ENCODE data around the gene FER.
A peak's percentile ranks its signal among the peaks of the same experiment; 100 is the strongest.

Gene FER

DNA sequence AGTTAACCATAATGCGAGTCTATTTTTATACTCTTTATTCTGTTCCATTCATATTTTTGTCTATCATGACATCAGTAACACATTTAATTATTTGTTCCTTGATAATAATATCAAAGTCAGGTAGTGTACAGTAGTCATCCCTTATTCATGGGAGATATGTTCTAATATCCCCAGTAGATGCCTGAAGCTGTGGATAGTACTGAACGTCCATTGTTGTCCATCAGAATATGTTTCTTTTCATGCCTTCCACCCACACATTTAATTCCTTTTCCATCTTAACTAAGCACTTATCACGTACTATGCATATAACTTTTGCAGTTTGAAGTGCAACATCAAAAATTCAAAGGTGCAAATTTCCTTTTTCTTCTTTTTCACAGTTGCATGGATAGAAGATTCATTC, 53.6 kb downstream of the FER start:
- no peak overlapping the region for H3K27ac ChIP-seq (ENCODE audit: low read length)
- no peaks in the 10 kb centered on the region for H3K27me3 ChIP-seq (ENCODE audit: low read depth, low read length)
- no peak overlapping the region for H3K4me3 ChIP-seq (ENCODE audit: low read depth in 1 of 2, low read length in 2 of 2)
- H3K36me3 ChIP-seq (ENCODE audit: control insufficient read depth in 1 of 2, insufficient read depth in 2 of 2, low read length in 2 of 2) = peaks cover 0 to 14% of the 10 kb centered on the region in 2 donors
- H3K4me1 ChIP-seq (ENCODE audit: control insufficient read depth in 1 of 2, insufficient read depth in 2 of 2, low read length in 2 of 2) = peaks cover 0 to 7% of the 10 kb centered on the region in 2 donors
- peaks cover 0 to 4% of the 10 kb centered on the region in 2 donors for H3K9me3 ChIP-seq (ENCODE audit: control insufficient read depth in 1 of 2, low read length in 2 of 2)

DNA sequence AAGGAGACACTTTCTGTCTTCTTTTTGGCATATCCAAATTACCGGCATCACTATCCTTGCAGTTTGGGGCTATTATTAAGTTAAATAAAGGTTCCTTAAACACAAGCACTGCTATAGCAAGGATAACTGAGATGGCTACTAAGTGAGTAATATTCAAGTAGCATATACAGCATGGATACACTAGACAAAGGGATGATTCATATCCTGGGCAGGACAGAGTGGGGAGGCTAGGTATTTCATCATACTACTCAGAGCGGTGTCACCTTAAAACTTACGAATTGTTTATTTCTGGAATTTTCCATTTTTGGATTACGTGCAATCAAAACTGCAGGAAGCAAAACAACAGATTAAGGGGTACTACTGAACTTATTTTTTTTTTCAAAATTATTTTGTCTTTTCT, 54.1 kb downstream of the FER start:
- H3K4me1 ChIP-seq (ENCODE audit: control insufficient read depth in 1 of 2, insufficient read depth in 2 of 2, low read length in 2 of 2) = peaks cover 0 to 7% of the 10 kb centered on the region in 2 donors
- no peak overlapping the region for H3K27ac ChIP-seq (ENCODE audit: low read length)
- H3K27me3 ChIP-seq (ENCODE audit: low read depth, low read length) = no peaks in the 10 kb centered on the region
- H3K9me3 ChIP-seq (ENCODE audit: control insufficient read depth in 1 of 2, low read length in 2 of 2) = peaks cover 0 to 4% of the 10 kb centered on the region in 2 donors
- peaks cover 0 to 14% of the 10 kb centered on the region in 2 donors for H3K36me3 ChIP-seq (ENCODE audit: control insufficient read depth in 1 of 2, insufficient read depth in 2 of 2, low read length in 2 of 2)
- no peak overlapping the region for H3K4me3 ChIP-seq (ENCODE audit: low read depth in 1 of 2, low read length in 2 of 2)

DNA sequence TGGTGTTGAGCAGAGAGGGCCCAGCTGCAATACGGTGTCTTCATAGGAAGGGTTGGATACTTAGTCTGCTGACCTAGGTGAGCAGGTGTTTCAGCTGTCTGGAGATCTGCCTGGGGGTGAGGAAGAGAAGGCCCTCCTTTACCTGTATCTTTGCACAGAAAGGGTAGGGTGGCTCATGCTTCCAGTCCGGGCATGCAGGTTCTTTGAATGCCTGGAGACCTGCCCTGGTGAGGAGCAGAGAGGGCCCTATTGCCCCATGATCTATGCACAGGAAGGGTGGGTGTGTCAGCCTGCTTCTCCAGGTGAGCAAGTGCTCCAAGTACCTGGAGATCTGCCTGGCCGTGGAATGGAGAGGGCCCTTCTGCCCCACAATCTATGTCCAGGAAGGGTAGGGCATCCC, 63.0 kb downstream of the FER start:
- H3K4me3 ChIP-seq (ENCODE audit: low read depth in 1 of 2, low read length in 2 of 2) = no peak overlapping the region
- no peaks in the 10 kb centered on the region for H3K36me3 ChIP-seq (ENCODE audit: control insufficient read depth in 1 of 2, insufficient read depth in 2 of 2, low read length in 2 of 2)

DNA sequence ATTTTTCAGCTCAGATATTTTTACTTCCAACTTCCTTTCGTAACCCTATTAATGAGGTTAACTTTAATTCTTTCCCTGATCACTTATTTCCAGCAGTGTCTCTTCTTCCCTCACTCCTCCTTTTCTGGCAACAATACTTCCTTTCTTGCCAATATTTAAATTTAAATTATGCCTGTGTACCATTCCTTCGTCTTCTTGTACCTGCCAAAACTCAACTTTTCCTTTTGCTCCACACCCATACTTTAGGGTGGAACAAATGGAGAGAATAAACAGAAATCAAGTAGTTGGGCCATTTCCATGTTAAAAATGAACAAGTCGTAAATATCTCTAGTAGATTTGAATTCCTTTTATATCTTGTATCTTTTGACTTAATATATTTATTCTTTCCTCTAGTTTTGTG, 66.0 kb downstream of the FER start:
- H3K4me1 ChIP-seq (ENCODE audit: control insufficient read depth in 1 of 2, insufficient read depth in 2 of 2, low read length in 2 of 2) = peaks cover 0 to 22% of the 10 kb centered on the region in 2 donors
- H3K27ac ChIP-seq (ENCODE audit: low read length) = no peak overlapping the region
- H3K9me3 ChIP-seq (ENCODE audit: control insufficient read depth in 1 of 2, low read length in 2 of 2) = peaks cover 0 to 3% of the 10 kb centered on the region in 2 donors
- H3K27me3 ChIP-seq (ENCODE audit: low read depth, low read length) = no peaks in the 10 kb centered on the region
- peak overlapping the region in 1 of 2 donors; percentile 2 for H3K4me3 ChIP-seq (ENCODE audit: low read depth in 1 of 2, low read length in 2 of 2)
- H3K36me3 ChIP-seq (ENCODE audit: control insufficient read depth in 1 of 2, insufficient read depth in 2 of 2, low read length in 2 of 2) = no peaks in the 10 kb centered on the region

More for the DNA sequence above, 63.0 kb downstream of the FER start:
- H3K4me1 ChIP-seq (ENCODE audit: control insufficient read depth in 1 of 2, insufficient read depth in 2 of 2, low read length in 2 of 2) = peaks cover 0 to 12% of the 10 kb centered on the region in 2 donors
- H3K27me3 ChIP-seq (ENCODE audit: low read depth, low read length) = no peaks in the 10 kb centered on the region
- peaks cover 0 to 3% of the 10 kb centered on the region in 2 donors for H3K9me3 ChIP-seq (ENCODE audit: control insufficient read depth in 1 of 2, low read length in 2 of 2)
- H3K27ac ChIP-seq (ENCODE audit: low read length) = no peak overlapping the region

DNA sequence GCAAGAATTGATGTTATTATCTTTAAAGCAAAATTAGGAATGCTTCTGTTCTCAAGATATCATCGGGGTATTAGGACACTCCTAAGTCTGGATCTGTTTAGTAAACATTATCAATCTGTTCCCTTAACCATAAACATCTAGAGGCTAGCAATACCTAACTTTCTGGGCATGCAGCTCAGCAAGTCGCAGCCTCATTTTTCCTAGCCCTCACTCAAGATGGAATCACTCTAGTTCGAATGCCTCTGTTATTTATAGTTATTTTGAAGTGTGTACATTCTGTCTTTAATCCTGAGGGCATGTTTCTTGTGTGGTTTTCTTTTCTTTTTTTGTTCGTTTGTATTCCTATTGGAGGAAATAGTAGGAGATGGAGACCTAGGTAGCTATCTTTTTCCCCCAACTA, 66.9 kb downstream of the FER start:
- Histone ChIP-seq H3K27ac (ENCODE audit: low read length) (no peak overlapping the region), H3K36me3 (ENCODE audit: control insufficient read depth in 1 of 2, insufficient read depth in 2 of 2, low read length in 2 of 2) (no peaks in the 10 kb centered on the region), H3K4me3 (ENCODE audit: low read depth in 1 of 2, low read length in 2 of 2) (no peak overlapping the region), H3K4me1 (ENCODE audit: control insufficient read depth in 1 of 2, insufficient read depth in 2 of 2, low read length in 2 of 2) (peaks cover 0 to 22% of the 10 kb centered on the region in 2 donors), H3K9me3 (ENCODE audit: control insufficient read depth in 1 of 2, low read length in 2 of 2) (peaks cover 0 to 3% of the 10 kb centered on the region in 2 donors), H3K27me3 (ENCODE audit: low read depth, low read length) (no peaks in the 10 kb centered on the region)

DNA sequence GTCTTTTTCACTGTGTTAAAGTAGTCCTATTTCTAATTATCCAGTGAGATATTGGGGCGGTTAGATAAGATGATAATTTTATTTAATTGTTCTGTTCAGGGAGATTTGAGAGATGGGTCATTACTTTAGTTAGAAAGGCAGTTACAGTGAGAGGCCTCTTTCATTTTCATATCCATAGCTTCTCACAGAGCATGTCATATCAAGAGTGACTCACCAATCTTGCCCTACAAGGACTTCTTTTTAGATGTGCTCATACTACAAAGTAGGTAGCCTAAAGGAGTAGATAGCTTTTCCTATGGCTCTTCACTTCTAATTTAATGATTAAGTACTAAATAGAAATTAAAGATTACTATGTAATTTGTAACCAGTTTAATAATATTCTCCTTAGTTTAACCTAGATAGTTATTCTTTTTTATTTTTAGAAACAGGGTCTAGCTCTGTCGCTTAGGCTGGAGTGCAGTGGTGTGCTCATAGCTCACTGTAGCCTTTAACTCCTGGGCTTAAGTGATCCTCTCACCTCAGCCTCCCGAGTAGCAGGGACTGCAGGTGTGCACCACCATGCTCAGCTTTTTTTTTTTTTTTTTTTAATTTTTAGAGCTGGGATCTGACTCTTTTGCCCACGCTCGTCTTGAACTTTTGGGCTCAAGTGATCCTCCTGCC, 71.0 kb downstream of the FER start:
- Histone ChIP-seq H3K36me3 (ENCODE audit: control insufficient read depth in 1 of 2, insufficient read depth in 2 of 2, low read length in 2 of 2) (no peaks in the 10 kb centered on the region), H3K4me1 (ENCODE audit: control insufficient read depth in 1 of 2, insufficient read depth in 2 of 2, low read length in 2 of 2) (peaks cover 0 to 20% of the 10 kb centered on the region in 2 donors), H3K27me3 (ENCODE audit: low read depth, low read length) (no peaks in the 10 kb centered on the region), H3K27ac (ENCODE audit: low read length) (no peak overlapping the region), H3K4me3 (ENCODE audit: low read depth in 1 of 2, low read length in 2 of 2) (no peak overlapping the region), H3K9me3 (ENCODE audit: control insufficient read depth in 1 of 2, low read length in 2 of 2) (no peaks in the 10 kb centered on the region)

DNA sequence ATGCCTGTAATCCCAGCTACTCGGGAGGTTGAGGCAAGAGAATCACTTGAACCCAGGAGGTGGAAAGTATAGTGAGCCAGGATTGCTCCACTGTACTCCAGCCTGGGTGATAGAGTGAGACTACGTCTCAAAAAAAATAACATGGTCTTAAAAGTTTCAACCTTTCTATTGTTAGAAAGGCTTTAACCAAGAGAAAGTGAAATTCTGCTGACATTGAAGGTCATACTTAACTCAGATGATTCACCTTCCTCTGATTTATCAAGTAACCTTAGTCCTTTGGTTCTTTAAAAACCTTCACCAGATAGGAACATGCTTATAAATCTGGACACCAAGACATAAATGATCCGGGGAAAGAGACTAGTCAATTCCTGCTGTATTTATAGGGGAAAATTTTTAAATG, 73.3 kb downstream of the FER start:
- no peak overlapping the region for H3K27ac ChIP-seq (ENCODE audit: low read length)
- no peaks in the 10 kb centered on the region for H3K9me3 ChIP-seq (ENCODE audit: control insufficient read depth in 1 of 2, low read length in 2 of 2)
- no peak overlapping the region for H3K4me3 ChIP-seq (ENCODE audit: low read depth in 1 of 2, low read length in 2 of 2)
- H3K4me1 ChIP-seq (ENCODE audit: control insufficient read depth in 1 of 2, insufficient read depth in 2 of 2, low read length in 2 of 2) = peaks cover 0 to 10% of the 10 kb centered on the region in 2 donors
- no peaks in the 10 kb centered on the region for H3K27me3 ChIP-seq (ENCODE audit: low read depth, low read length)
- no peaks in the 10 kb centered on the region for H3K36me3 ChIP-seq (ENCODE audit: control insufficient read depth in 1 of 2, insufficient read depth in 2 of 2, low read length in 2 of 2)

DNA sequence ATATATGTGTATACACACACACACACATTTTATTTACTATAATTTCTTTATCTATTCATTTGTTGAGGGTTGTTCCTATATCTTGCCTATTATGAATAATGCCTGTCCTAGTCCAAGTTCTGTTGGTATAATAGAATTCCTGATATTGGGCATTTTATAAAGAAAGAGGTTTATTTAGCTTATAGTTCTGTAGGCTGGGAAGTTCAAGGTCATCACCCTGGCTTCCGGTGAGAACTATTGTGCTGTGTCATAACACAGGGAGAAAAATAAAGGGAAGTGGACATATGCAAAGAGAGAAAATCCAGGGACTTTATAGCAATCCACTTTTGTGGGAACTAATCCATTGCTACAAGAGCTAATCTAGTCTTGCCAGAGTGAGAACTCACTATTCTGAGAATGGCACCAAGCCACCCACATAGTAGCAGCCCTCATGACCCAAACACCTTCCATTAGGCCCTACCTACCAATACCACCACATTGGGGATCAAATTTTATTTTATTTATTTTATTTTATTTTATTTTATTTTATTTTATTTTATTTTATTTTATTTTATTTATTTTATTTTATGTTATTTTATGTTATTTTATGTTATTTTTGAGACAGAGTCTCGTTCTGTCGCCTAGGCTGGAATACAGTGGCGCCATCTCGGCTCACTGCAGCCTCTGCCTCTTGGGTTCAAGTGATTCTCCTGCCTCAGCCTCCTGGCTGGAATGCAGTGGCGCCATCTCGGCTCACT, 74.7 kb downstream of the FER start:
- H3K4me3 ChIP-seq (ENCODE audit: low read depth in 1 of 2, low read length in 2 of 2) = no peak overlapping the region
- no peaks in the 10 kb centered on the region for H3K36me3 ChIP-seq (ENCODE audit: control insufficient read depth in 1 of 2, insufficient read depth in 2 of 2, low read length in 2 of 2)
- no peak overlapping the region for H3K27ac ChIP-seq (ENCODE audit: low read length)
- peaks cover 0 to 6% of the 10 kb centered on the region in 2 donors for H3K4me1 ChIP-seq (ENCODE audit: control insufficient read depth in 1 of 2, insufficient read depth in 2 of 2, low read length in 2 of 2)
- H3K9me3 ChIP-seq (ENCODE audit: control insufficient read depth in 1 of 2, low read length in 2 of 2) = no peaks in the 10 kb centered on the region
- no peaks in the 10 kb centered on the region for H3K27me3 ChIP-seq (ENCODE audit: low read depth, low read length)

DNA sequence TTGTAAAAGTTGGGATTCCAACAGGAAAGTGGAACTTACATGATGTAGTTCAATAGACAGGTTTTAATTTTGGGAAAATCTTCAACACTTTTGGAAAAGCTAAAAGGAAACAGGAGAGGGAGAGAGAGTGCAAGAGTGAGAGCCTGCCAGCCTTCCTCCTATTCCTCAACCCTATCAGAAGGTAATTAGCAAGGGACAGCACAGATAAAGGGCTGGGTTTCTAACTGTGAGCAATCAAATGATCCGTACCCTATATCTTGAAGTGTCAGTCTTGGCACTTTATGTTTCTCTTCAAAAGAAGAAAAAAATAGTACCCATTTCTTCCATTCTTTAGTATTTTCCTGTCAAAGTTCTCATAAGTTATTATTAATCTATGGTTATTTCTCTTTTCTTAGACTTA, 79.4 kb downstream of the FER start:
- no peaks in the 10 kb centered on the region for H3K36me3 ChIP-seq (ENCODE audit: control insufficient read depth in 1 of 2, insufficient read depth in 2 of 2, low read length in 2 of 2)
- no peak overlapping the region for H3K27ac ChIP-seq (ENCODE audit: low read length)
- no peaks in the 10 kb centered on the region for H3K9me3 ChIP-seq (ENCODE audit: control insufficient read depth in 1 of 2, low read length in 2 of 2)
- peaks cover 0 to 6% of the 10 kb centered on the region in 2 donors for H3K4me1 ChIP-seq (ENCODE audit: control insufficient read depth in 1 of 2, insufficient read depth in 2 of 2, low read length in 2 of 2)
- no peaks in the 10 kb centered on the region for H3K27me3 ChIP-seq (ENCODE audit: low read depth, low read length)
- no peak overlapping the region for H3K4me3 ChIP-seq (ENCODE audit: low read depth in 1 of 2, low read length in 2 of 2)

DNA sequence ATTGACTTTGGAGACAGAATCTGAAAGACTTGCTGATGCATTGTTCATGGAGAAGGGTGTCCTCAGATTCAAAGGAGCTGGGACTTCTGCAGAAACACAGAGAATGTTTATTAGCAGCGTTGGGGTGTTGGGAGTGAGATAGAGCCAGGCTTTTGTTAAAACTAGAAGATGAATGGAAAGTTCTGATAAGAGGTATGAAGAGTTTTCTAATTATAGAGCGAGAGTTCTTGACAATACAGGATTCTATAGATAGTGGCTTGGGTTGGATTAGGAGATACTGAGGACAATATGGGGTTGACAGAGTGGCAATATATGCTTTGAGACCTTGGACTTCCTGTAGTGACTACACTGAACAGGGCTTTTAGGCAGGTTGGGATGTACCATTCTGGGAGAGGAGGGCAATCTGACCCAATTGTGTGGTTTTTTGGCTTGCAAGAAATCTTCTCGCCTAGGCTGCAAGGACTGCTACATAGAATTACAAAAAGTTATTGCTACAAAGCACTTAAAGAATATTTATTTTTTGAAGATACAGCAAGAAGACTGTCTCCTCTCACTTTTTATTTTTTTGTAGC, 83.1 kb downstream of the FER start:
- Histone ChIP-seq H3K4me3 (ENCODE audit: low read depth in 1 of 2, low read length in 2 of 2) (no peak overlapping the region), H3K9me3 (ENCODE audit: control insufficient read depth in 1 of 2, low read length in 2 of 2) (no peaks in the 10 kb centered on the region), H3K27ac (ENCODE audit: low read length) (no peak overlapping the region), H3K4me1 (ENCODE audit: control insufficient read depth in 1 of 2, insufficient read depth in 2 of 2, low read length in 2 of 2) (peaks cover 0 to 6% of the 10 kb centered on the region in 2 donors), H3K27me3 (ENCODE audit: low read depth, low read length) (no peaks in the 10 kb centered on the region), H3K36me3 (ENCODE audit: control insufficient read depth in 1 of 2, insufficient read depth in 2 of 2, low read length in 2 of 2) (no peaks in the 10 kb centered on the region)

DNA sequence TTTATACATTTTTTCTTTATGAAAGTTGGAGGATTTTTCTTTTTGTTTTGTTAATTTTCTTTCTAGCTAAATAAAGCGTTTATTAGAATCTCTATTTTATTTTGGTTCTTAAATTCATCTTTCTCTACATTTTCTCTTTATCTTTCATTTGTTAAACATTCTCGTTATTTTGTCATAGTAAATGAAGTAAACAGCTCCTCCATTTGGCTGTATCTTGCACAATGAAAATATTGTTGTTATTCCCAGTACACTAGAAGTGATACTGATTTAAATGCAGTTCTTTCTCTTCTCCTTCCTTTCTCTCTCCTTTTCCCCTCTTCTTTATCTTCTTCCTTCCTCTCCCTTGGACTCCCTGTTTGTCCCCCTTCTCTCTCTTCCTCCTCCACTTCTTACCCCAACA, 88.8 kb downstream of the FER start:
- H3K4me3 ChIP-seq (ENCODE audit: low read depth in 1 of 2, low read length in 2 of 2) = no peak overlapping the region
- H3K9me3 ChIP-seq (ENCODE audit: control insufficient read depth in 1 of 2, low read length in 2 of 2) = no peaks in the 10 kb centered on the region
- H3K4me1 ChIP-seq (ENCODE audit: control insufficient read depth in 1 of 2, insufficient read depth in 2 of 2, low read length in 2 of 2) = no peaks in the 10 kb centered on the region
- H3K27ac ChIP-seq (ENCODE audit: low read length) = no peak overlapping the region
- no peaks in the 10 kb centered on the region for H3K36me3 ChIP-seq (ENCODE audit: control insufficient read depth in 1 of 2, insufficient read depth in 2 of 2, low read length in 2 of 2)
- H3K27me3 ChIP-seq (ENCODE audit: low read depth, low read length) = no peaks in the 10 kb centered on the region
